ENCODE results near the gene PTCH2. TPM values are rescaled to one million over a fixed set of nuclear protein-coding genes. Genes with fewer than 3 reads are reported as not detected.
"Not testable (repeated sequence)": the region's sequence is repeated elsewhere in the genome, so short reads cannot be mapped to it uniquely, and the experiment has no call there.

The PTCH2 gene
- total RNA-seq, 2 donors from 2014 or later = 0.64 to 1.1 TPM

DNA sequence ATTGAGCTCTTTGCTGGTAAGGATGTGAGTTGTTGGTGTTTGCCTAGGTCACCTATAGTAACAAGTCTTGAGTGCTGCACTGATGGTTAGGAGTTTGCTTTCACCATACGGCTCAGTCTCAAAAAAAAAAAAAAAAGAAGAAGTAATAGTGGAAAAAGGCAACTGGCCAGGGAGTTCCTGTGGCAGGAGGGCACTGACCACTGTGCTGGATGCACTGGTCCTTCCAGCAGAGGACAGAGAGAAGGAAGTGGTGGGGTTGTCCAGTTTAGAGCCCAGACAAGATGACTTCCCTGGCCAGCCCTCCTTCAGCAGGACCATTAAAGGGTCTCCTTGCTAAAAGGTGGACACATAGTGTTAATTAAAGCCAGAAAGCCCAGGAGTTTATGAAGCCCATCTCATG is 11.9 kb upstream of the PTCH2 start:
- Mint-ChIP-seq H3K36me3 (ENCODE audit: low read depth) (peaks cover 66% of the 10 kb centered on the region), H3K27me3 (no peaks in the 10 kb centered on the region), H3K4me3 (no peak overlapping the region), H3K4me1 (peaks cover 5% of the 10 kb centered on the region), H3K9me3 (no peaks in the 10 kb centered on the region), H3K27ac (no peak overlapping the region)
- no peak for ATAC-seq (replicated peaks)

DNA sequence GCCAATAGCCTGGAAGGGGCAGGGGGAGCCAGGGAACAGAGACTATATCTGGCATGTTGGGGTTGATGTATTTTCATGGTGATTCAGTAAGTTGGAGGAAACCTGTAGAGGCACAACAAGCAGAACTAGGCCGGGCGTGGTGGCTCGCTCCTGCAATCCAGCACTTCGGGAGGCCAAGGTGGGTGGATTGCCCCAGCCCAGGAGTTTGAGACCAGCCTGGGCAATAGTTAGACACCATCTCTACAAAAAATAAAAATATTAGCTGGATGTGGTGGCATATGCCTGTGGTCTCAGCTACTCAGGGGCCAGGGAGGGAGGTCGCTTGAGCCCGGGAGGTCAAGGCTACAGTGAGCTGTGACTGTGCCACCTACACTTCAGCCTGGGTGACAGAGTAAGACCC is 10.1 kb upstream of the PTCH2 start:
- no peaks in the 10 kb centered on the region for H3K27me3 Mint-ChIP-seq
- no peak for ATAC-seq (replicated peaks)
- H3K4me3 Mint-ChIP-seq = no peak overlapping the region
- H3K27ac Mint-ChIP-seq = no peak overlapping the region
- H3K36me3 Mint-ChIP-seq (ENCODE audit: low read depth) = peaks cover 71% of the 10 kb centered on the region
- no peaks in the 10 kb centered on the region for H3K9me3 Mint-ChIP-seq
- H3K4me1 Mint-ChIP-seq = peaks cover 5% of the 10 kb centered on the region

DNA sequence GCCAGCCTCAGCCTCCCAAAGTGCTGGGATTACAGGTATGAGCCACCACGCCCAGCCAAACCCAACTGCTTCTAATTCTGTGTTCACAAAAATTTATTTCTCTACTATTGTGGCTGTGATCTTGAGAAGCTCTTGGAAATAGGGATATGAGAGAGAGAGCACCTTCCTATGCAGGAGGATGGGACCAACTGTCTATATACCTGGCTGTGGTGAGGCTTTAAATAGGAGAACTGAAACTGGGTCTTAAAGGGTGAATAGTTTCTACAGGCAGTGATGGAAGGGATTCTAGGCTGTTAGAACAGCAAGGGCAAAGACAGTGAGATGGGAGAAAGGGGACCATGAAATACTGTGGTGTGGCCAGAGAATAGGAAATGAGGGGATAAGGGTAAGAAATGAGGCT is 8.3 kb upstream of the PTCH2 start:
- no peaks in the 10 kb centered on the region for H3K9me3 Mint-ChIP-seq
- ATAC-seq (replicated peaks) = no peak
- H3K27ac Mint-ChIP-seq = no peak overlapping the region
- no peak overlapping the region for H3K4me3 Mint-ChIP-seq
- H3K4me1 Mint-ChIP-seq = peaks cover 5% of the 10 kb centered on the region
- H3K27me3 Mint-ChIP-seq = no peaks in the 10 kb centered on the region
- H3K36me3 Mint-ChIP-seq (ENCODE audit: low read depth) = peaks cover 54% of the 10 kb centered on the region

DNA sequence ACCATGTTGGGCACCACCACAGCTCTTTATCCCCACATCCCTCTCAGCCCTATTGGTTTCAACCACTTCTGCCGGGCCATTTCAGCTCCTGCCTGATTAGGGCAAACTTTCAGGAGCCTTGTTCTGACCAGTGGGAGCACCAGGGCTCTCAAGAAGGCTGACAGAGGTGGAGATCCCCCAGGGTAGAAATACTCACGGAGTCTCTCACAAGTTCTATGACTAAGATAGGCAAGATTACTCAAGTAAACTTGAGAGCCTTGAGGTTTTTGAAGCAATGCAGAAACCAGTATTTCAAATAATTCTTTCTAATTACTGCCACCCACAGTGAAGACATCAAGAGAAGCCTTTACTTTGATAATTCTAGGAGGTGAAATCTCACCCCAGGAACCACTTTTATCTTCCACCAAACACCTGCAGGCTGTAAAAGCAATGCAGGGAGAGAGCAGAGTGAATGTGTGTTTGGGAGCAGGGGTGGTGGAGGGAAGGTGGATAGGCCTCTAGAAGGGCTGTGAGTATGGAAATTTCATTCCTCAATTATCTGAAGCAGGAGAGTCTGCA is 6.6 kb upstream of the PTCH2 start:
- Mint-ChIP-seq H3K9me3 (no peaks in the 10 kb centered on the region), H3K27ac (peak overlapping the region; percentile 70), H3K4me3 (no peak overlapping the region), H3K4me1 (no peaks in the 10 kb centered on the region), H3K27me3 (no peaks in the 10 kb centered on the region), H3K36me3 (ENCODE audit: low read depth) (peaks cover 38% of the 10 kb centered on the region)
- ATAC-seq (replicated peaks) = peak; percentile 55

DNA sequence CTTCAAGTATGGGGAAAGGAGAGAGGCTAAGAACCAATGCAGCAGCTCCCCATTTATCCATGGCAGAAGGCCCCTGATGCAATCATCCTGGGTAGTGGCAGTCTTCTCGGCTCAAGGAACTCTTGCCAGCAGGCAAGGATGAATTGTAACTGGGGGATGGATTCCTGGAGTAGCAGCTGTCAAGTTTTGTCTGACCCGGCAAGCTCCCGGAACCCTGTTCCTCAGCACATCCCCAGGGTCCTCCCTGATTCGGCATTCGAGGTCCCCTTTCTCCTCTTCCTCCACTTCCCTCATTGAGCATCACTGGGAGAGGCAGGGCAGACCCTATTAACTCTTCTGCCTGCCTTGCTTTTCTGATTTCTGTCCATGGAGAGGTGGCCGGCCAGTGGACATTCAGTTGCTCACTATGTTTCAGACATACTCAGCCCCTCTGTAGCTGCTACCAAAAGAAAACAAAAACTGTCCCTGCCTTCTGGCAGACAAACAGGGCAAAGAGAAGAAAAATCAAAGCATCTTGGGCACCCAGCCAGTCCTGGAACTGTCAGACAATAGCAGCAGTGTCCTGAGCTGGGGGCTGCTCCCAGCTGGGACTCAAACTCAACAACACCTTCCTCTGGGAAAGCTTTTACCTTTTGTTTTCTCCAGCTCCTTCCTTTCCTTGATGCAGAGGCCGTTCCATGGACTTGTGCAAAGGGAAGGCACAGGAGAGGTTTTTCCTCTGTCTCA is 5.6 kb upstream of the PTCH2 start:
- Mint-ChIP-seq H3K4me3 (no peak overlapping the region), H3K4me1 (no peaks in the 10 kb centered on the region), H3K36me3 (ENCODE audit: low read depth) (peaks cover 30% of the 10 kb centered on the region), H3K27me3 (peaks cover 4% of the 10 kb centered on the region), H3K27ac (peak overlapping the region; percentile 70), H3K9me3 (no peaks in the 10 kb centered on the region)
- no peak for ATAC-seq (replicated peaks)

DNA sequence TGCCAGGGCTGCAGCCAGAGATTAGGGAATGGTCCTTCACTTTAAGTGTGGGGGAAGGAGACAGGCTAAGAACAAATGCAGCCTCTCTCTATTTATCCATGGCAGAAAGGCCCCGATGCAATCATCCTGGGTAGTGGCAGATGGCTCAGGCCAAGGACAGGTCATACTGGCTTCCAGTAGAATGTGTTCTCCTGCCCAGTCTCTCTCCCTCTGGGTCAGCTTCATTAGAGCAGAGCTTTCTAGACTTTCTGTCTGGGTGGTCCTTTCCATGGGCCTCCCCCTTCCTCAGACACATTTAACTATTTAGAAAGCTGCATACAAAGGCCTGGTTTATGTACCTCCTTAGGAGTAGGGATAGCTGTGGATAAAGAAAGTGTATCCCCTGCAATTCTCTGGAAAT is 4.8 kb upstream of the PTCH2 start:
- no peak for ATAC-seq (replicated peaks)
- Mint-ChIP-seq H3K9me3 (no peaks in the 10 kb centered on the region), H3K4me1 (no peaks in the 10 kb centered on the region), H3K27ac (no peak overlapping the region), H3K27me3 (peaks cover 4% of the 10 kb centered on the region), H3K4me3 (no peak overlapping the region), H3K36me3 (ENCODE audit: low read depth) (peaks cover 24% of the 10 kb centered on the region)

DNA sequence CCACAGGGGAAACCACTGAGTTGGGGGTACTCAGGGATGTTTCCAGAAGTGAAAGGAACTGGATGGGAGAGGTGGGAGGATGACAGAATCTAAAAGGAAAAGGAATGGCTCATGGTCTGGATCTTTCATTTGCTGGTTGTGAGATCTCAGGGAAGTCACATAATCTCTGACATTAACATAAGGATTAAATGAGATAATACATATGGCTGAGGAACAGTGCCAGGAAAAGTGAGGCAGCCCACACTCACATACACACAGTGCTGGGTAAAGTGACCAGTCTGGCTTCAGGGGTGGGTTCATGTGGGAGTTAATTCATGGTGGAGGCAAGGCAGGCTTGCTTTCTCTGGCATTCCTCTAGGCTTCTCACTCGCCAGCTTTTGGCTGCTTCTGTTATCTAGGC is 3.9 kb upstream of the PTCH2 start:
- H3K9me3 Mint-ChIP-seq = no peaks in the 10 kb centered on the region
- H3K27ac Mint-ChIP-seq = no peak overlapping the region

DNA sequence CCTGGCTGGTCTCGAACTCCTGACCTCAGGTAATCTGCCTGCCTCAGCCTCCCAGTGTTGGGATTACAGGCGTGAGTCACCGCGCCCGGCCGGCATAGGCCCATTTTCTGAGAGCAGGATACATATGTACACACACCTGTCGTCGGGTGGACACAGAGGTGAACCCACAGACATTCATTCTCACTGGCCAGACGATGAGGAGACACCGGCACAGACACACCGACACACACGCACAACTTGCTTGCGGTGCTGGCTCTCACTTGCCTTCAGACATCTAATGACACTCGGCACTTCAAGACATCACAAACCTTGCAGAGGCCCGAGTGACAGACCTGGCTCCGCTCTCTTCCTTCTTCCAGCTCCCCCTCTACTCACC is 579 bp downstream of the PTCH2 start:
- no peaks in the 10 kb centered on the region for H3K36me3 Mint-ChIP-seq (ENCODE audit: low read depth)
- no peaks in the 10 kb centered on the region for H3K9me3 Mint-ChIP-seq
- no peak overlapping the region for H3K27ac Mint-ChIP-seq
- peak overlapping the region; percentile 22 for H3K4me3 Mint-ChIP-seq
- H3K4me1 Mint-ChIP-seq = no peaks in the 10 kb centered on the region
- H3K27me3 Mint-ChIP-seq = peaks cover 22% of the 10 kb centered on the region
- ATAC-seq (replicated peaks) = no peak

More for the DNA sequence above, 3.9 kb upstream of the PTCH2 start:
- Mint-ChIP-seq H3K36me3 (ENCODE audit: low read depth) (peaks cover 21% of the 10 kb centered on the region), H3K4me3 (no peak overlapping the region), H3K27me3 (peaks cover 9% of the 10 kb centered on the region), H3K4me1 (no peaks in the 10 kb centered on the region)
- no peak for ATAC-seq (replicated peaks)

DNA sequence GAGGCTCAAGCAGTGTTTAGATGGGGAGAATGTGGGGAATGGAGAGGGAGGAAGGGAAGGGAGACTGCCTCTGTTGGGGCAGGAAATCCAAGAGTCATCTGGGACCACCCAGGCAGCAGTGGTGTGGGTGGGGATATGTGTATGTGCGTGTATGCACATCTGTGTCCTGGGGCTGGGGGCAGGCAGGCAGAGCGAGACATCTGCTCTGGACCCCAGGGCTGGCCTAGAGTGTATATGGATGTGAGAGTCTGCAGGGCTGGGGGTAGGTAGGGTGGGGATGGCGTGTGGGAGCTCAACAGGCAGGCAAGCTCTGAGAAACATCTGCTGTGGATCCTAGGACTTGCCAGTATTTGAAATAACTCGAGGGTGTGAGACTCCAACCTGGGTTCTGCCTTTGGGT is 3.5 kb downstream of the PTCH2 start:
- no peak for ATAC-seq (replicated peaks)
- Mint-ChIP-seq H3K9me3 (no peaks in the 10 kb centered on the region), H3K27ac (no peak overlapping the region), H3K36me3 (ENCODE audit: low read depth) (no peaks in the 10 kb centered on the region), H3K4me3 (no peak overlapping the region), H3K4me1 (peaks cover 10% of the 10 kb centered on the region), H3K27me3 (peaks cover 22% of the 10 kb centered on the region)

DNA sequence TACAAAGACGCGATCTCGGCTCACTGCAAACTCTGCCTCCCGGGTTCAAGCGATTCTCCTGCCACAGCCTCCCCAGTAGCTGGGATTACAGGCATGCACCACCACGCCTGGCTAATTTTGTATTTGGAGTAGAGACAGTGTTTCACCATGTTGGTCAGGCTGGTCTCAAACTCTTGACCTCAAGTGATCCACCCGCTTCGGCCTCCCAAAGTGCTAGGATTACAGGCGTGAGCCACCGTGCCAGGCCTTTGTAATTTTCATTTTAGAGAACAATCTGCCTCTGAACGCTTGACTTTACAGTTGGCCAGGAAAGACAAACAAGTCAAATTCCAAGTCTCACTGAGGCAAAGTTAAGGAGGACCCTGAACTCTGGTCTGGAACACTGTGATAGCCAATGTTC is 4.8 kb downstream of the PTCH2 start:
- not testable (repeated sequence) for H3K27ac Mint-ChIP-seq

DNA sequence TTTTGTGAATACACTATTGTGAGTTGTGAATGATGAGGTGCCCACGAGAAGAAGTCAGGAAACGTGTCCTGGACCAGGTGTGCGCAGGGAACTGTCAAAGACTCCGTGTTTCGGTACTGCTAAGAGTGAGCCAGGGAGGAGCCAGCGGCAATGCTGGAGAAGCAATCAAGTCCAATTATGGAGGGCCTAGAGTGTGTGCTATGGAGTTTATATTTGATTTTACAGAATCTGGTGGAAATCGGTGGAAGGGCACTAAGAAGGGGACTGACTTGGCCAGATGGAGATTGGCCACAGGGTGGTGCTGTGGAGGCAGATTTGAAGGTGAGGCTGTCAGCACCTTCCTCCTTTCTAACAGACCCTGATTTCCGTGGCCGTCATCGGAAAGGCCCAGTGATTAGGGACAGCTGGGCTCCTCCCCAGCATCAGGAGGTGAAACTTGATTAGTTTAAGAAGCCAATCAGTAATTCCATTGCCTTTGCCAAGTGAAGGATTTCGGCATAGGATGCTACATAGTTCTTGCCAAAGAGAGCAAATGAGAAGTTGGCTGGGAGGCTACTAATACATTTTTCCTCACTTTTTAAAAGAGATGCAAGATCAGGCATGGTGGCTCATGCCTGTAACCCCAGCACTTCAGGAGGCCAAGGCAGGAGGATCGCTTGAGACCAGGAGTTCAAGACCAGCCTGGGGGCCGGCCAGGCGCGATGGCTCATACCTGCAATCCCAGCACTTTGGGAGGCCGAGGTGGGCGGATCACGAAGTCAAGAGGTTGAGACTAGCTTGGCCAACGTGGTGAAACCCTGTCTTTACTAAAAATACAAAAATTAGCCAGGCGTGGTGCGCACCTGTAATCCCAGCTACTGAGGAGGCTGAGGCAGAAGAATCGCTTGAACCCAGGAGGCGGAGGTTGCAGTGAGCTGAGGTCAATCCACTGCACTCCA is 7.0 kb downstream of the PTCH2 start:
- Mint-ChIP-seq H3K4me1 (peaks cover 14% of the 10 kb centered on the region), H3K27me3 (peaks cover 6% of the 10 kb centered on the region), H3K36me3 (ENCODE audit: low read depth) (no peaks in the 10 kb centered on the region), H3K9me3 (no peaks in the 10 kb centered on the region), H3K4me3 (peak overlapping the region; percentile 42), H3K27ac (peak overlapping the region; percentile 32)
- peak; percentile 98 for ATAC-seq (replicated peaks)

More for the DNA sequence above, 4.8 kb downstream of the PTCH2 start:
- H3K4me3 Mint-ChIP-seq; H3K9me3 Mint-ChIP-seq; ATAC-seq (replicated peaks); H3K36me3 Mint-ChIP-seq (ENCODE audit: low read depth): not testable (repeated sequence)
- H3K27me3 Mint-ChIP-seq = peaks cover 19% of the 10 kb centered on the region
- H3K4me1 Mint-ChIP-seq = peaks cover 14% of the 10 kb centered on the region

DNA sequence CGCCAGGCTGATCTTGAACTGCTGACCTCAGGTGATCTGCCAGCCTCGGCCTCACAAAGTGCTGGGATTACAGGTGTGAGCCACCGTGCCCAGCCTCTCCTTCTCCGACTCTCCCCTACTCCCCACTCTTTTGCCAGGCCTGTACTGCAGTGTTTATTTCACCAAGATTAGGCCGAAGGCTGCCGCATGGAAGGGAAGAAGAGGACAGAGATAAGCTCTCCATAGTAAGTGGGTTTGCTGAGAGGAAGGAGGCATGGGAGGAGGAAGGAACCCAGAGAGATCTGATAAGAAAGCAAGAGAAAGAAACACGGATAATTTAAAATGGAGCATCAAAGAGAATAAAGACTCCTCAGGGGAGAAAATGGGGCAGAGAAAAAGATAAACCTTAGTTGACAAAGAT is 8.7 kb downstream of the PTCH2 start:
- Mint-ChIP-seq H3K4me3 (no peak overlapping the region), H3K4me1 (peaks cover 14% of the 10 kb centered on the region), H3K36me3 (ENCODE audit: low read depth) (no peaks in the 10 kb centered on the region), H3K9me3 (no peaks in the 10 kb centered on the region), H3K27ac (peak overlapping the region; percentile 43), H3K27me3 (peaks cover 2% of the 10 kb centered on the region)
- ATAC-seq (replicated peaks) = no peak

DNA sequence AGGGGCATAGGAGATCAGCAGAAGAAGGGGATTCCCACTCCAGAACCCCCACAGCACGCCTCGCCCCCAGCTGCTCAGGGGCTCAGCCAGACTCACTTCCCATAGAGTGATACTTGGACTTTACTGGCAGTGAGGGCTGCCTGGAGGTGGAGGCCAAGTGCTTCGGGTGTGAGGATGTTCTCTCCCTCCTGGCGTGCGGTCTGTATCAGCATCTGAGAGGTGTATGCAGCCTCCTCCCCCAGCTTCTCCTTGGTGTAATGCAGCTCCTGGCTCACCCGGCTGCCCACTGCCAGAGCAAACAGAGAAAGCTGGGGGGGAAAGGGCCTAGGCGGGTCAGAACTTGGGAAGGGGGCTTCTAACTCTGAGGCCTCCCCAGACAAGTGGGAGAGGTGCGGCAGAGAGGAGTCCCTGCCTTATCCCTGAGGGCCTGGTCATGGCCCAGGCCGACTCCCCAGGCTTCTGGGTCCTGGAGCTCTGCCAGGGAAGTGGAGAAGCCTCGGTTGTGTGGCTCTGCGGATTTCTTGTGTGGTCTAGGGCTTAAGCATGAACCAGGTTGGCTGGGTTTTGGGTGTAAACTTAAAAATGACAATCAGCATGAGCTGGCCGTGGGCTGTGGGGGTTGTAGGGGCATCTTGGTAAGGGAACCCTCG is 10.9 kb downstream of the PTCH2 start:
- no peaks in the 10 kb centered on the region for H3K9me3 Mint-ChIP-seq
- no peaks in the 10 kb centered on the region for H3K36me3 Mint-ChIP-seq (ENCODE audit: low read depth)
- H3K27ac Mint-ChIP-seq = no peak overlapping the region
- no peaks in the 10 kb centered on the region for H3K27me3 Mint-ChIP-seq
- no peak overlapping the region for H3K4me3 Mint-ChIP-seq
- no peak for ATAC-seq (replicated peaks)
- H3K4me1 Mint-ChIP-seq = peaks cover 14% of the 10 kb centered on the region

DNA sequence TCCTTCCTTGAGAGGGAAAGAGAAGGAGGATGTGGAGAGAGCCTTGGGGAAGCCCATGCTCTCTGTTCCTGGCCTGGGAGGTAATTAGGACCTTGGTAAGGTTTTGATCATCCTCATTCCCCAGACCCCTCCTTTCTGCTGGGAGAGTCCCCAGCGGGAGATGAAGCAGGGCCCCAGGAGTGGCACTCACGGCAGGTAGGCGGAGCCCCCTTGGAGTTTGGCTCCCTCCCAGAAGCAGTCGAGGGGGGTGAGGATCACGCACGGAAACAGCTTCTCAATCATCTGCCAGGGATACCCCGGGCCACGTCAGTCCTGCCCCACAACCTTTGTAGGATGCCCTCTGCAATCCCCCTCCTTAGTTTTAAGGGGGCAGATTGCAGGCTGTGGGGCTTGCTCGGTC is 11.5 kb downstream of the PTCH2 start:
- Mint-ChIP-seq H3K27me3 (no peaks in the 10 kb centered on the region), H3K4me1 (peaks cover 14% of the 10 kb centered on the region), H3K4me3 (no peak overlapping the region), H3K9me3 (no peaks in the 10 kb centered on the region), H3K27ac (no peak overlapping the region), H3K36me3 (ENCODE audit: low read depth) (no peaks in the 10 kb centered on the region)
- ATAC-seq (replicated peaks) = no peak

Measured in activated T-helper 17 cell treated with anti-CD3 and anti-CD28 coated beads, Interleukin-2, amount 50 U/mL, for 72 hours (primary cell).